ENCODE results near the gene GPR12.
"Not testable (repeated sequence)": the region's sequence is repeated elsewhere in the genome, so short reads cannot be mapped to it uniquely, and the experiment has no call there.

The GPR12 gene

DNA sequence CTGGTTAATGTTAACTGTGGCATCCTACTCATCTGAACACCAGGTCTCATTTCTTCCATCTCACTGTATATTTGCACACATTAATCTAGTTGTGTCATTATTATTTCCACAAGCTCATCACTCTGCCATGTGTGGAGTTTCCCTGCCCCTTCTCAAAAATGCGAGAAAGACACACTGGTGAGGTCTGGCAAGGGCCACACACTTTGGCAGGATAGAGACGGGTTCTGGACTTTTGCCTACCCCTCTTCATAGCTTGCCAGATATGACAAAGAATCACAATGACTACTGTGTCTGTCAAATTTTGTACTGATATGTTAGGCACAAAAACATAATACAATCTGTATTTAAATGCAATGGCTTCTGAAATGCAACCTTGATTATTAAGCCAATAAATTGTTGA is 12.9 kb downstream of the GPR12 start:
- H3K27me3 ChIP-seq (ENCODE audit: control insufficient read depth, insufficient read depth, low read length): peaks cover 29% of the 10 kb centered on the region
- no peaks in the 10 kb centered on the region for H3K9me3 ChIP-seq (ENCODE audit: control insufficient read depth, insufficient read depth, low read depth, low read length)
- peaks cover 7% of the 10 kb centered on the region; the same call in 1 of the 2 replicates for H3K4me1 ChIP-seq (ENCODE audit: control insufficient read depth, insufficient read depth, low read length)
- H3K4me3 ChIP-seq (ENCODE audit: low read depth, low read length): no peak overlapping the region
- no peak overlapping the region for H3K27ac ChIP-seq (ENCODE audit: low read depth, low read length)
- H3K9ac ChIP-seq (ENCODE audit: low read length): no peak overlapping the region
- H3K36me3 ChIP-seq (ENCODE audit: control insufficient read depth, insufficient read depth, low read length): no peaks in the 10 kb centered on the region

- Histone ChIP-seq H3K36me3 (ENCODE audit: control insufficient read depth, insufficient read depth, low read length) (no peaks in the 10 kb centered on the region), H3K27me3 (ENCODE audit: control insufficient read depth, insufficient read depth, low read length) (peaks cover 29% of the 10 kb centered on the region), H3K9ac (ENCODE audit: low read length) (no peak overlapping the region), H3K4me1 (ENCODE audit: control insufficient read depth, insufficient read depth, low read length) (peaks cover 10% of the 10 kb centered on the region; the same call in 1 of the 2 replicates), H3K27ac (ENCODE audit: low read depth, low read length) (no peak overlapping the region), H3K9me3 (ENCODE audit: control insufficient read depth, insufficient read depth, low read depth, low read length) (peaks cover 4% of the 10 kb centered on the region), H3K4me3 (ENCODE audit: low read depth, low read length) (no peak overlapping the region)
These were observed 16.6 kb downstream of the GPR12 start for GRCh38 chr13:26743971-26744370.

DNA sequence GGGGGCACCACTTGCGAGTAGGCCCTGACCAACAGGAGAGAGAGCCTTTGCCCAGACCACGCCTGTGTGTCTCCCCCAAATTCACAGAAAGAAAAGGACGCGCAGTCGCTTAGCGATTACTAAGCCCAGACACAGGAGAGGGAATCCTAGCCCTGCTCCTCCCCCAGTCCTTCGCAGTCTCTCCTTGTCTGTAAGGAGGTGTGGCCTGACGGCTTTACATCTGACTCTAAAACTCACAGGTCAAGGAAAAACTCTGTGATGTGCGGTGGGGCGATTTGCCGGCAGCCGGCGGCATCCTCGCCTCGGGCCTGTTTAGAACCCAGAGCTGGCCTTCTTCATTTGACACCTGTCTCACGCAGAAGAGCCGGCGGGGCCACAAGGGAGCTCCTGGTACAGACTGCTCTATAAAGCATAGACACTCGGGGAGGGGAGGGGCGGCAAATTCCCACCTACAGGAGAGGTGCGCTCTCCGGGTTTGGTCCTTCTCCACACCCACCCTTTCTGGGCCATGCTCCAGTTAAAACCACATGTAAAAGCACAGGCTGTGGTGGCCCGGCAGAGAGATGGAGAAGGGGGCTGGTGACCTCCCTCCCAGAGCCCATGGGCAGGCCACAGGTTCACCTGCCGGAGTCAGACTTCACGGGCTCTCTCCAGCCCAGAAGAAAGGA is 17.8 kb downstream of the GPR12 start:
- H3K9me3 ChIP-seq (ENCODE audit: control insufficient read depth, insufficient read depth, low read depth, low read length): peaks cover 10% of the 10 kb centered on the region
- H3K27ac ChIP-seq (ENCODE audit: low read depth, low read length): no peak overlapping the region
- H3K4me1 ChIP-seq (ENCODE audit: control insufficient read depth, insufficient read depth, low read length): peaks cover 10% of the 10 kb centered on the region; the same call in 1 of the 2 replicates
- H3K27me3 ChIP-seq (ENCODE audit: control insufficient read depth, insufficient read depth, low read length): peaks cover 29% of the 10 kb centered on the region
- H3K9ac ChIP-seq (ENCODE audit: low read length): no peak overlapping the region
- no peaks in the 10 kb centered on the region for H3K36me3 ChIP-seq (ENCODE audit: control insufficient read depth, insufficient read depth, low read length)
- peak overlapping the region; percentile 14; the same call in 1 of the 2 replicates for H3K4me3 ChIP-seq (ENCODE audit: low read depth, low read length)

DNA sequence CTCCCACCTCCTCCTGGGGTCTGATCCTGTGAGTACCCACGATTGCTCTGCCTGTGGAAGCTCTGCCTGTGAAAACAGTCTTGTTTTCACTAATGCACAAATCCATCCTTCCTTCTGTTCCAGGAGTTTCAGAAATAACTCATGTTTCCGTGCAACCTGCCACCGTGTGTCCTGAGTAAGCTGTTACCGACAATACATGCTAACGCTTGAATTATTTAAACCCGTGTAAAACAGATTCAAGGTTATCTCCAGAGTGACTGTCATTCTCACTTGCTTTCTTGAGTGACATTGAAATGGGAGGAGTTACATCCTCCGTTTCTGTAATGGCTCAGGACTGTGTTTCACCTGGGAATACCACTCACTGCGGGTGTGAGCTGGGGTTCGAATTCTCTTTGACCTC is 24.9 kb downstream of the GPR12 start:
- Histone ChIP-seq H3K4me3 (ENCODE audit: low read depth, low read length) (no peak overlapping the region), H3K9ac (ENCODE audit: low read length) (no peak overlapping the region), H3K9me3 (ENCODE audit: control insufficient read depth, insufficient read depth, low read depth, low read length) (peaks cover 23% of the 10 kb centered on the region), H3K4me1 (ENCODE audit: control insufficient read depth, insufficient read depth, low read length) (no peaks in the 10 kb centered on the region), H3K36me3 (ENCODE audit: control insufficient read depth, insufficient read depth, low read length) (no peaks in the 10 kb centered on the region), H3K27me3 (ENCODE audit: control insufficient read depth, insufficient read depth, low read length) (no peaks in the 10 kb centered on the region), H3K27ac (ENCODE audit: low read depth, low read length) (no peak overlapping the region)

DNA sequence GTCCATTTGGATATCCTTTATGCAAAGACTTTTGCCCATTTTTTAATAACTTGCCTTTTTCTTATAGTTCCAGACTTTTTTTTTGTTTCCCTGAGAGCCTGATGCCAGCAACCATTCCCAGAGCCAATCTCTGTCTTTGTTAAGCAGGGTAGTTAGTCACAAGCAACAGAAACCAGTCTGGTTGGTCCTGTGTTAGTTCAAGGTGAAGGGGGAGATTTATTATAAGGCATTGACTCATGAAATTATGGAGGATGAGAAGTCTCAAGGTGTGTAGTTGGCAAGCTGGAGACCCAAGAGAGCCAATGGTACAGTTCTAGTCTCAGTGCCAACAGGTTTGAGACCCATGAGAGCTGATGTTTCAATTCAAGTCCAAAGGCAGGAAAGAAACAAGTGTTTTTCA is 33.0 kb downstream of the GPR12 start:
- Histone ChIP-seq H3K9me3 (ENCODE audit: control insufficient read depth, insufficient read depth, low read depth, low read length) (peaks cover 5% of the 10 kb centered on the region; the same call in 1 of the 2 replicates), H3K4me1 (ENCODE audit: control insufficient read depth, insufficient read depth, low read length) (no peaks in the 10 kb centered on the region), H3K27ac (ENCODE audit: low read depth, low read length) (no peak overlapping the region), H3K4me3 (ENCODE audit: low read depth, low read length) (no peak overlapping the region), H3K27me3 (ENCODE audit: control insufficient read depth, insufficient read depth, low read length) (no peaks in the 10 kb centered on the region), H3K36me3 (ENCODE audit: control insufficient read depth, insufficient read depth, low read length) (no peaks in the 10 kb centered on the region), H3K9ac (ENCODE audit: low read length) (no peak overlapping the region)

GRCh38 chr13:26727122-26727521 is 33.5 kb downstream of the GPR12 start:
- Histone ChIP-seq H3K9ac (ENCODE audit: low read length) (no peak overlapping the region), H3K9me3 (ENCODE audit: control insufficient read depth, insufficient read depth, low read depth, low read length) (peaks cover 8% of the 10 kb centered on the region; the same call in 1 of the 2 replicates), H3K27me3 (ENCODE audit: control insufficient read depth, insufficient read depth, low read length) (no peaks in the 10 kb centered on the region), H3K27ac (ENCODE audit: low read depth, low read length) (no peak overlapping the region), H3K36me3 (ENCODE audit: control insufficient read depth, insufficient read depth, low read length) (no peaks in the 10 kb centered on the region), H3K4me1 (ENCODE audit: control insufficient read depth, insufficient read depth, low read length) (no peaks in the 10 kb centered on the region), H3K4me3 (ENCODE audit: low read depth, low read length) (no peak overlapping the region)

GRCh38 chr13:26726684-26727083 is 33.9 kb downstream of the GPR12 start:
- no peak overlapping the region for H3K9ac ChIP-seq (ENCODE audit: low read length)
- no peaks in the 10 kb centered on the region for H3K27me3 ChIP-seq (ENCODE audit: control insufficient read depth, insufficient read depth, low read length)
- peaks cover 13% of the 10 kb centered on the region; the same call in 1 of the 2 replicates for H3K9me3 ChIP-seq (ENCODE audit: control insufficient read depth, insufficient read depth, low read depth, low read length)
- H3K27ac ChIP-seq (ENCODE audit: low read depth, low read length): no peak overlapping the region
- H3K4me1 ChIP-seq (ENCODE audit: control insufficient read depth, insufficient read depth, low read length): no peaks in the 10 kb centered on the region
- no peak overlapping the region for H3K4me3 ChIP-seq (ENCODE audit: low read depth, low read length)
- H3K36me3 ChIP-seq (ENCODE audit: control insufficient read depth, insufficient read depth, low read length): no peaks in the 10 kb centered on the region

- not testable (repeated sequence) for H3K9ac ChIP-seq (ENCODE audit: low read length); H3K27ac ChIP-seq (ENCODE audit: low read depth, low read length); H3K36me3 ChIP-seq (ENCODE audit: control insufficient read depth, insufficient read depth, low read length); H3K4me3 ChIP-seq (ENCODE audit: low read depth, low read length); H3K4me1 ChIP-seq (ENCODE audit: control insufficient read depth, insufficient read depth, low read length); H3K27me3 ChIP-seq (ENCODE audit: control insufficient read depth, insufficient read depth, low read length)
- peaks cover 13% of the 10 kb centered on the region; the same call in 1 of the 2 replicates for H3K9me3 ChIP-seq (ENCODE audit: control insufficient read depth, insufficient read depth, low read depth, low read length)
These were observed 37.0 kb downstream of the GPR12 start for GRCh38 chr13:26723620-26724019.

DNA sequence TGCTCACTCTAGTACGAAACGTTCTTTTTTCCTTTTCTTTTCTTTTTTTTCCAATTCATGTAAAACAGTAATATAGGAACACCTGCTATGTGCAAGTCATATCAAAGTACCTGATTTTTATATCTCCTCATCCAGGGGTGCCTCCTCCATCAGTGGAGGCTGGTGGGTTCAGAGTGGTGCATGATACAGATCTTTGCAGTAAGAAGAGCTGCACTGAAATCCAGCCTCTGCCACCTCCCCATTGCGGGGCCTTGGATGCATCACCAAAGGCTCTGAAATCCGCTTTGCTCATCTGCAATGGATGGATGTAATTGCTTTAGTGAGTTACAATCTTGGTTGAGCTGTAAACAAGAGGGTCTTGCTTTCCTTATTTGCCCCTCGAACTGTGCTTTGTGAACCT is 38.3 kb downstream of the GPR12 start:
- Histone ChIP-seq H3K4me3 (ENCODE audit: low read depth, low read length) (no peak overlapping the region), H3K27me3 (ENCODE audit: control insufficient read depth, insufficient read depth, low read length) (no peaks in the 10 kb centered on the region), H3K36me3 (ENCODE audit: control insufficient read depth, insufficient read depth, low read length) (no peaks in the 10 kb centered on the region), H3K9ac (ENCODE audit: low read length) (no peak overlapping the region), H3K9me3 (ENCODE audit: control insufficient read depth, insufficient read depth, low read depth, low read length) (peaks cover 13% of the 10 kb centered on the region; the same call in 1 of the 2 replicates), H3K27ac (ENCODE audit: low read depth, low read length) (no peak overlapping the region), H3K4me1 (ENCODE audit: control insufficient read depth, insufficient read depth, low read length) (no peaks in the 10 kb centered on the region)

DNA sequence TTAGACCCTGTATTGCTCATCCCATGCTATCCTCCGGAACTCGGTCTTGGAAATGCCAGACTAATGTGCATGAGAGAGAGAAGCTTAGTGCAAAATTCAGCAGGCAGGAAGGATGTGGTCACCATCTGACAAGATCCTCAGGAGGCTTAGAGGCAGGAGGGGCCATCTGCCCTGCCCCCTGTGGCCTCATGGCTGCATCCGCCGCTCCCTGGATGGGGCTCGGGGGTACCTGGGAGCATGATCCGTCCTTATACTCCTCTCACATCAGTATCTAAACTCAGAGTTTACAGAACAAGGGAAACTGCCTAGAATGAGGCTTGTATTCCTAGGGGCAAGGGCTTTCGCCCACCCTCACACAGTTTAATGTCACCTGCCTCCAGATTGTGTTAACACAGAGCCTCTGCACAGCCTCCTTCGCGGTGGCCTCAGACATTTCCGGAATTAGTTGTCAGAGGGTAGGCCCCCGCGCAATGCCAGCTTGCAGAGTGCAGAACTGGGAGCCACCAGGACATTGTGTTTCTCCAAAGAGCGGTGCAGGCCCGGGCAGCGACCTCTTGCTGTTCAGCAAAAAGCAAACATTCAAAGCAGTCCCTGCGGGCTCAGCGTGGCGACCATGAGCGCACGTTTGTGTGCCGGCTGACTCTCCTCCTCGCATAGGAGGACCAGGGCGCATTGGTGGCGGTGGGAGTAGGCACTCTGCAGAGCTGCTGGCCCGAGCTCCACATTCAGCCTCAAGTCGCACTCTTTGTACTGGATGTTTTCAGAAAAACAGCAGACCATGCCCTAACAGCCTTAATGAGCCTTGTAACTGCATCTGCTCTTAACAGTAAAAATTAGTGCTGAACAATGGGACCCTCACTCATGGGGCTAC is 39.1 kb downstream of the GPR12 start:
- Histone ChIP-seq H3K36me3 (ENCODE audit: control insufficient read depth, insufficient read depth, low read length) (no peaks in the 10 kb centered on the region), H3K4me3 (ENCODE audit: low read depth, low read length) (no peak overlapping the region), H3K4me1 (ENCODE audit: control insufficient read depth, insufficient read depth, low read length) (no peaks in the 10 kb centered on the region), H3K27ac (ENCODE audit: low read depth, low read length) (no peak overlapping the region), H3K9ac (ENCODE audit: low read length) (no peak overlapping the region), H3K9me3 (ENCODE audit: control insufficient read depth, insufficient read depth, low read depth, low read length) (peaks cover 13% of the 10 kb centered on the region; the same call in 1 of the 2 replicates), H3K27me3 (ENCODE audit: control insufficient read depth, insufficient read depth, low read length) (no peaks in the 10 kb centered on the region)

GRCh38 chr13:26719356-26719945 is 41.1 kb downstream of the GPR12 start:
- H3K4me3 ChIP-seq (ENCODE audit: low read depth, low read length): no peak overlapping the region
- H3K27me3 ChIP-seq (ENCODE audit: control insufficient read depth, insufficient read depth, low read length): no peaks in the 10 kb centered on the region
- H3K4me1 ChIP-seq (ENCODE audit: control insufficient read depth, insufficient read depth, low read length): no peaks in the 10 kb centered on the region
- no peaks in the 10 kb centered on the region for H3K36me3 ChIP-seq (ENCODE audit: control insufficient read depth, insufficient read depth, low read length)
- no peak overlapping the region for H3K27ac ChIP-seq (ENCODE audit: low read depth, low read length)
- no peak overlapping the region for H3K9ac ChIP-seq (ENCODE audit: low read length)
- H3K9me3 ChIP-seq (ENCODE audit: control insufficient read depth, insufficient read depth, low read depth, low read length): peaks cover 13% of the 10 kb centered on the region; the same call in 1 of the 2 replicates
